HG03558 (cell line): ENCODE results near the gene IGF2.

Source experiments
- ATAC-seq: cut with Tn5 transposase; IDR thresholded peaks from one replicate; pipeline ENCODE4 v1.9.1; 2021; ENCODE audit warnings: moderate number of reproducible peaks; ENCODE audit not compliant: unreplicated experiment; ENCODE audit errors: extremely low read depth

IGF2 gene

DNA sequence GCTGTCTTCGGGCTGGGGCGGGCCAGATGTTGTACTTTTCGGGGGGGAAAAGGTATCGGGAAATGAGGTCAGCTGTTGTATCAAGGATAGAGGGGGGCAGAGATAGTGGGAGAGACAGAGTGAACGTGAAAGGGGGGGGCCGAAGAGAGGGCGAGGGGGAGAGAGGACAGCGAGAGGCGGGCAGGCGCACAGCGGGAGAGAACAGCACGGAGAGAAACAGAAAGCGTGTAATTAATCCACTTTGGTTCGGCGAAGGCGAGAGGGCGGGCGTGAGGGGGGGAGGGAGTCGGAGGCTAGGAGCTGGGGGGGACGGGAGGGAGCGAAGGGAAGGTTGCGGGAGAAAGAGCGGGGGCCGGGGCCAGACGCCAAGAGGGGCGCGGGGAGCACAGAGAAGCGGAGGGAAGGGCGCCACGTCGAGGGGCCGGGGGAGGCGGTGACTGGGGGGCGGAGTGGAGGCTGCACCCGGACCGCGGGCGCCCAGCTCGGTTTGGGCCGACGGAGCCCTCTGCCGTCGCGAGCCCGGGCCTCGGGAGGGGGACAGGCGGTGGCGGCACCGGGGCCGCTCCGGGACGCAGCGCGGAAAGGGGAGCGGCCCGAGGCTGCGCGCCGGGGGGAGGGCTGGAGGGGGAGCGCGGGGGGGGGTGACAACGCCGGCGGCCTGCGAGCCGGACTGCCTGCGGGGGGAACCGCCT, 612 bp downstream of the IGF2 start:
- ATAC-seq = no peak

DNA sequence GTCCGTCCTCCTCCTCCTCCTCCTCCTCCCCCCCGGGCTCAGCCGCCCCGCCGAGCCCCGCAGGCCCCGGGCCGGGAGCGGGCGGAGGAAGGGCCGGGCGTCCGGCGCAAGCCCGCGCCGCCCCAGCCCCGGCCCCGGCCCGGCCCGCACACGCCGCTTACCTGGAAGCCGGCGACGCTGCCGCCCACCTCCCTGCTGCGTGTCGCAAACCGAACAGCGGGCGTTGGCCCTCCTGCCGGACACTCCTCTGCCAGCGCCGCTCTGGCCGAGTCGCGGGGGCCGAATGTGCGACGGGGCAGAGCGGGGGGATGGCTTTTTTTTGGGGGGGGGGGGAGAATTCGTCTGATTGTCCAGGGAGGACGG, 1.1 kb downstream of the IGF2 start:
- no peak for ATAC-seq

DNA sequence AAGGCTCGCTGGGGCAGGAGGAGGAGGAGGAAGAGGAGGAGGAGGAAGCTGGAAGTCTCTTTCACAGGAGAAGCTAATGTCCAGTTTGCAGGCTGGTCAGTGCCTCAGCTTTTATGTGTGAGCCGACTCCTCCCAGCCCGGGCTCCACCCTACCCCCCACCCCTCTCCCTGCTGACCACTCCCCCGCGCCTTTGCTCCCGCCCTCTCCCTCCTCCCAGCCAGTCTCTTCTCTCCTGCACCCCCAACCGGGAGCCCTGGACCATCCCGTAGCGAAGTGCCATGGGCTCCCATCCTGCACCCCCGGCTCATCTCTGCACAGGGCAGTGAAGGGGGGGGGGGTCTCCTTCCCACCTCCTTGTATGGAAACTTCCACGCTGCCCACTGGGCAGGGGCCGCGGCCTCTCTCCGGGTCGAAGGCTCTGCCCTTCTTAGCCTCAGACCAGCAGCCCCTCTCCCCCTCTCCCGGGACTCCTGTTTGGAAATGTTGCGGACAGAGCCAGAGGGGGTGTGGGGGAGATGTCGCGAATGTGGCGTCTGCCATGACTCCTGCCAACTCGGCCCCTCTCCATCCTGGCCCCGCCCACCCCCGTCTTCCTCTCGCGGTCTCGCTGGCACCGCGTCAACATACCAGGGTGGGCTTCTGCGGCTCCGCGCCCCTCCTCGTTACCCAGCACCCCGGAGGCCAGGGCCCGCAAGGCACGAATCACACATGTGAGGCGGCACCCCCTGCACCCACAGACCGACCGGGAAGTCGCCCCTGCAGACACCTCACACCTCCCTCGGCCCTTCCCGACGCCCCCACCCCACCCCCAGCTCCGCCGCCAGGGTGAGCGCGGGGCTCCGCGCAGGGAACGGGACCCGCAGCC, 1.8 kb downstream of the IGF2 start:
- no peak for ATAC-seq

DNA sequence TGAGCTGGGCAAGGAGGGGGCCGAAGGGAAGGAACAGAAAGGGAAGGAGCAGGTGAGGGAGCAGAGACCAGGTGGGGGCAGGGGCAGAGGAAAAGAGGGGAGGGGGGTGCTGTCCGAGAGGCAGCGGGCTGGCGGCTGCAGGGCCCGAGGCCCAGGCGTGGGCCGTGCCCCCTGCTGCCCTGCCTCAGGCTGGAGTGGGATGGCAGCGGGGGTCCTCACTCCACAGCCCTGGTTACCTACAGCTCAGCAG, 2.3 kb downstream of the IGF2 start:
- ATAC-seq = no peak

DNA sequence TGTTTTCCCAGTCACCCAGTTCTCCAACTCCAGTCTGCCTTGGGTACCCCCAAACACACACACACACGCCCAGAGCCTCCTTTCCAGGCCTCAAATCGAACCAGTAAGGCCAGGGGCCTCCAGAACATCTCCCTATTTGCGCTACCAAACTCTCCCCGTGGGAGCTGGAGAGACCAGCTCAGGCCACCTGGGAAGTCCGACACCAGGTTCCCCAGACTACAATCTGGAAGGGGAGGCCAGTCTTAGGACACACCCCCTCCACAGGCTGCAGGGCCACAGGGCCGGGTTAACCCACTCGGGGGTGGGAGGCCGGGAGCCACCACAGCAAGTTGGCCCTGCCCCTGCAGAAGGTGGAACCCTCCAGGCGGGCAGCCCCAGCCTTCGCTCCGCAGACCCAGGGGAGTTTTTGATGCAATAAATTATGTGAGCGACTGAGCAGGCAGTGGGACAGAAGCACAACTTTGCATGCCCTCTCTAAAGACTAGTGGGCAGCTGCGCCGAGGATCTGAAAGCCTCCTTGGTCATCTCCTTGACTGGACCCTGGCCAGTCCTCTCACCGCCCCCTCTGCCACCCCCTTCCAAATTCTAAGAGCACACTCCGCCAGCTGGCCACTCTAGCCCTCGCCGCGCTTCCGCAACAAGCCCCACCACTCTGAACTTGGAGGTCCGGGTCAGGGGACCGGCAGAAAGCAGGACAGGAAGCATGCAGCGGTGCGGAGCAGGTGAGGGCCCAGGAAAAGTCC, 2.8 kb downstream of the IGF2 start:
- ATAC-seq = no peak

DNA sequence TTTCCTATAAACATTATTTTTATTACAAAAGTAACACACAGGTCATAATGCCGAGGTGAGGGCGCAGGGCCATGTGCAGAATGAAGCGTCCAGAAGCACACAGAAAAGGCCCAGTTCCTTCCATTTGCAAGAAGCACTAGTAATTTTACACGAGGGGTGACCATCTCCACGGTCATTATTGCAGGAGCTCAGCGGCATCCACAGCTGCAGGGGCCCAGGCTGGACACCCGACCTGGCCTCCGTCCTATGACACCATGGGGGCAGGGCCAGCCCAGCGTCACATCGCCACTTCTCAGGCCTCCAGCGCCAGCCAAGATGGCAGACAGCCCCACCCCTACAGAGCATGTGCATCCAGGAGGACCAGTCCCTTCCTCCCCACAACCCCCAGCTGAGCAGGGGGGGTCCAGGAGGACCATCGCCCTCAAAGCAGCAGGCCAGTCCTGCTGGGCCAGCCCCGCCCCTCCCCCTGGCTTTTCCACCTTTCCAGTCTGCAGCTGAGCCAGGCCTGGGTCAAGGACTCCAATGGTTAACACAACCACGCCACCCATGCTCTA, 3.5 kb downstream of the IGF2 start:
- no peak for ATAC-seq

DNA sequence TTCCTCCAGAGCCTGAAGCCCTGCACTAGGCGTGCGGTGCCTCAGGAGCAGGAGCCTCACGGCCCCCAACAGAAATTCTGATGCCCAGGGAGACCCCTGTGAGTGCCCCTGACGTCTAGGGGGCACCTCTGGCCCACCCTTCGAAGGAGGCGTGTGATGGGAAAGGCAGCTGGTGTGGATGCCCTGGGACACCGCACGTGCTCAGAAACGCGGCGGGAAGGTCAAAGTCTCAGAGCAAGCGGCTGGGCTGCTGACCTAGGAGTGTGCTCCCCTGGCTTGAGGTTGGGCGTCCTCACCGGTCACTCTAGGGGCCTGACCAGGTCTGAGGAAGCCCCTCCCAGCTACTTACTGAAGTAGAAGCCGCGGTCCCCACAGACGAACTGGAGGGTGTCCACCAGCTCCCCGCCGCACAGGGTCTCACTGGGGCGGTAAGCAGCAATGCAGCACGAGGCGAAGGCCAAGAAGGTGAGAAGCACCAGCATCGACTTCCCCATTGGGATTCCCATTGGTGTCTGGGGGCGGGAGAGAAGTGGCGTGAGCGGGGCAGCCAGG, 4.1 kb downstream of the IGF2 start:
- no peak for ATAC-seq

DNA sequence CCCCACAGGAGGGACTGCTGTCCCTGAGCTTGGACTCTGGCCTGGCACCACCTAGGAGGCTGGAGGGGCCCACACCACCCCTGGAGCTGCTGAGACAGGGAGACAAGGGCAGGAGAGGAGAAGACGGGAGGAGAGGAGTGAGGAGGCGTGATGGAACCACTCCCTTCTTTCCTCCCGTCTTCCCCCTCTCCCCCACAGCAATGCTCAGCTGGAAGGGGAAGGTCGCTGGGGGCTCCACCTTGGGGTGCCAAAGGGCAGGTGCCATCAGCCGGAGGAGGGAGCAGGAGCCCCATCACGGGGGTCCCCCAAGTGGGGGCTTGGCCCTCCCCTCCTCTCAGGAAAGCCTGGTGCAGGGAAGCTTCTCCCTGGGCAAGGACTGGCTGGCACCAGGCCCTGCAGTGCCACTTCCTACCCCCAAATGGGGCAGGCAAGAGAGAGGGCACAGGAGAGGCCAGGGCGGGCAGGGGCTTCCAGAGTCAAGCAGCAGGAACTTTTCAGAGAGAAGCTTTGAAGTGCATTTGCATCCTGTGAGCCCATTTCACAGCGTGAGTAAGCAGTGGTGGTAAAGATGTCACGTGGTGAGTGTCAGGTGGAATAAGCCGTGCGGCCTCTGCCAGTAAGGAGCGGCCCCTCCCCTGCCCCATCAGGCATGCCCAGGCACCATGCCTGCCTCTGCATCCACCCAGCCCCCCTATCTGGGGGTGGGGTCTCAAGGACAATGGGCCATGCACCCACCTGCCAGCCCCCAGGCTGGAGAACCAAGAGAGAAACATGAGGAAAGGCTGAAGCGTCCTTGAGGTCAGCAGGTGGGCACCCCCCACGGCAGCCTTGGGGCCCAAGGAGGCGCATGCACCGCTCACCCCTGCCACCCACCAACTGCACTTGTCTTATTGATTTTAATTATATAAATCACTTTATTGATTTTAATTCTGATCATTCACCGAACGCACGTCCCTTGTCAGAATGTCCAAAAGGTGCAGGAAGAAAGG, 4.9 kb downstream of the IGF2 start:
- no peak for ATAC-seq

DNA sequence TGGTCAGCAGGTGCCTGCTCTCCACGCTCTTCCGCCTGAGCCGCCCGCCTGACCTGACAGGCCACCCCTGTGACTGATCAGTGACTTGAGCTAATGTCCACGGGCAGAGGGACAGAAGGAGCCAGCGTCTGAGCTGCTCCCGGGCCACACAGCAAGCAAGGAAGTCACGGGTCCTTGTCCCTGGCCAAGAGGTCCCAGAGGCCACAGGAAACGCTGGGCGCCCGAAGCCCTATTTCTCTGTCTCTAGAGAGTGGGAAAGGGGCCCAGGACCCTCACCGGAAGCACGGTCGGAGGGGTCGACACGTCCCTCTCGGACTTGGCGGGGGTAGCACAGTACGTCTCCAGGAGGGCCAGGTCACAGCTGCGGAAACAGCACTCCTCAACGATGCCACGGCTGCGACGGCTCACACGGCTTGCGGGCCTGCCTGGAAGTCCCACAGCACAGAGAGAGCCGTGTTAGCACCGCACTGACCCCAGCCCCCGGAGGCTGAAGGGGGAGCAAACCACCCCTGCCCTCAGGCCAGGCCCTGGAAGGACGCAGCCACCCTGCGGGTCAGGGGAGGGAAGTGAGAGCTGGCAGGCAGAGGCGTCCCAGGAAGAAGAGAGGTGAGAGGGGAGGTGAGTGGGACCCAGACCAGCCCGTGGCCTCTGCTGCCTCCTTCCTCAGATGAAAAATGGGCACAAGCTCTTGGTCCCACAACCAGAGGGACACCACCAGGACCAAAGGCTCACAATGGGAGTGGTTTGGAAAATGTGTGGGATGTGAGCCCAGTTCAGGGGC, 5.8 kb downstream of the IGF2 start:
- ATAC-seq = no peak

DNA sequence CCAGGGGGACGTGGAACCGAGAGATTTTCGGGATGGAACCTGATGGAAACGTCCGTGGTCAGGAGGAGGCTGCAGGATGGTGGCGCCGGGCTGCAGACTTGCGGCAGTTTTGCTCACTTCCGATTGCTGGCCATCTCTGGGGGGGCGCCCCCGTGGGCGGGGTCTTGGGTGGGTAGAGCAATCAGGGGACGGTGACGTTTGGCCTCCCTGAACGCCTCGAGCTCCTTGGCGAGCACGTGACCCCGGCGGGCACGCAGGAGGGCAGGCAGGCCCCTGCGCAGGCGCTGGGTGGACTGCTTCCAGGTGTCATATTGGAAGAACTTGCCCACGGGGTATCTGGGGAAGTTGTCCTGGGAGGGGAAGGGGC, 6.3 kb downstream of the IGF2 start:
- ATAC-seq = no peak

DNA sequence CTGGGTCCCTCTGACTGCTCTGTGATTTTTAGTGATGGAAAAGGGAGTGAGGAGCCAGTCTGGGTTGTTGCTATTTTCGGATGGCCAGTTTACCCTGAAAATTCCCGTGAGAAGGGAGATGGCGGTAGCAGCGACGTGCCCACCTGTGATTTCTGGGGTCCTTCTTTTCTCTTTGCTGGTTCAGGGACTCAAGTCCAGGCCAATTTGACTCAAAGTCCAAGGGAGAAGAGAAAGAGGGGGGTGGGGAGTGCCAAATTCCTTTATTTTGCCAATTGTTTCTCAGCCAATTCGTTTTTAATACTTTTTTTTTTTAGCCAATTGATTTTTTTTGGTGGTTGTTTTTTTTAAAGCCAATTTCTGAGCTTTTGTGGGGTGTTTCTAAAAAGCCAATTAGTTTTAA, 6.9 kb downstream of the IGF2 start:
- ATAC-seq = no peak

DNA sequence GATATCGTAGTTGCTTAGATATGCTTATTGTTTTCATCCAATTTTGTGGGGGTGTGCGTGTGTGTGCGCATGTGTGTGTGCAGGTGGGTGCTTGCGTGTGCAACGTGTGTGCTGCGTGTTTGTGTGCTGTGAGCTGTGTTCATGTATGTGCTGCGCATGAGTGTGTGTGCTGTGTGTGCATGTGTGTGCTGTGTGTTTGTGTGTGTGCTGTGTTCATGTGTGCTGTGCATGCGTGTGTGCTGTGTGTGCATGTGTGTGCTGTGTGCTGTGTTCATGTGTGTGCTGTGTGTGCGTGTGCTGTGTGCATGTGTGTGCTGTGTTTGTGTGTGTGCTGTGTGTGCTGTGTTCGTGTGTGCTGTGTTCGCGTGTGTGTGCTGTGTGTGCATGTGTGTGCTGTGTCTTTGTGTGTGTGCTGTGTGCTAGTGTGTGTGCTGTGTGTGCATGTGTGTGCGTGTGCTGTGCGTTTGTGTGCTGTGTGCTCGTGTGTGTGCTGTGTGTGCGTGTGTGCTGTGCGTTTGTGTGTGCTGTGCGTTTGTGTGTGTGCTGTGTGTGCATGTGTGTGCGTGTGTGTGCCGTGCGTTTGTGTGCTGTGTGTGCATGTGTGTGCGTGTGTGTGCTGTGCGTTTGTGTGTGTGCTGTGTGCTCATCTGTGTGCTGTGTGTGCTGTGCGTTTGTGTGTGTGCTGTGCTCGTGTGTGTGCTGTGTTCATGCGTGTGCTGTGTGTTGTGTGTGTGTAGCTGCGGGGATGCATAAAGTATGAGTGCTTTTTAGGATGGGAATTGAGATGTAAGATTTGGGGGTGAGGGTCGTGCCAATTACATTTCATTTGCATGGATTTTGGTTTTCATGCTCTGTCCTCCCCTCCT, 7.6 kb downstream of the IGF2 start:
- no peak for ATAC-seq

DNA sequence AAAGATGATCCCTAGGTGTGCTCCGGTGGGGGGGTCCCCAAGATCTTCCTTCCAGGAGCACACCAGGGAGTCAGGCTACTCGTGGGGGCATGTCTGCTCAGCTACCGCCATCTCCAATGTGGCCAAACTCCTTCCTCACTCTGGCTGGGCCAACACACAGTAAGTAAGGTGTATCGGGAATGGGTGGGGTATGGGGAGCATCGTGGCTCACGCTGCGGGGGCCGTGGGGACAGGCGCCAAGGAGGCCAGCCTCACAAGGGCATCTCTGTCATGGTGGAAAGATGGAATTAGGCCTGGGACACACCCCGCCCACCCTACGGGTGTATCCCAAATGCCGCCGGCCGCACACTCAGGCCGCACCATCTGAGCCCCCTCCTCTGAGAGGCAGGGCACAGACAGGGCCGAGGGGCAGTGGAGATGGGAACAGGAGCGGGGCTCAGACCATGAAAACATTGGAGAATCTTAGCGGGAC, 8.3 kb downstream of the IGF2 start:
- ATAC-seq = no peak

DNA sequence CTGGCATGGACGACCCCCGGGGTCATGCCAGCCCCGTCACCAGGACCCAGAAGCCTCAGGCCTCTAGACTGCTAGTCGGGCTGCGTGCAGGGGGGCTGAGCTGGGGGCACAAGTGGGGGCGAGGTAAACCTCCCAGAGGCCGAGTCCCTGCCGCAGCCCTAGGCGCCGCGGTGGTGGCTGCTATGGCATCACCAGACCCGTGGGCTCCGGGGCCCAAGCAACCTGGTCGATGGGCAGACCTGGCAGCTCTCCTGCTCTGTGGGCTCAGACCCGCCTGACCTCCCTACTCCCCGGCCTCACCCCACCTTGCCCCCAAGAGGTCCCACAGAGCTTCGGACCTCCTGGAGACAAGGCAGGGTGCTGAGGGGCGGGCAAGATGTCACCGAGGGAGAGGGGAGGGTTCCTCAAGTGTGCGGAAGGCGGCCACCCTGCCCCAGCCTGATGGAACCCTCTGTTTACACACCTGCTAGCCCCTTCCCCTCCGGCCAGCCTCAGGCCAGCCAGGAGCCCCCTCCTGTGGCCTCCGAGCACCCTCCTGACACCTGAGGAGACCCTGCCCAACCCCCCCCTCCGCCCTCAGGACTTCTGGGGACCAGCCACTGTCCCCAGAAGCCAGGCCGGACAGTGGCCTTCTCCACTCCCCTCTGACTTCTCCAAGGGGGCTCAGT, 9.4 kb downstream of the IGF2 start:
- no peak for ATAC-seq

DNA sequence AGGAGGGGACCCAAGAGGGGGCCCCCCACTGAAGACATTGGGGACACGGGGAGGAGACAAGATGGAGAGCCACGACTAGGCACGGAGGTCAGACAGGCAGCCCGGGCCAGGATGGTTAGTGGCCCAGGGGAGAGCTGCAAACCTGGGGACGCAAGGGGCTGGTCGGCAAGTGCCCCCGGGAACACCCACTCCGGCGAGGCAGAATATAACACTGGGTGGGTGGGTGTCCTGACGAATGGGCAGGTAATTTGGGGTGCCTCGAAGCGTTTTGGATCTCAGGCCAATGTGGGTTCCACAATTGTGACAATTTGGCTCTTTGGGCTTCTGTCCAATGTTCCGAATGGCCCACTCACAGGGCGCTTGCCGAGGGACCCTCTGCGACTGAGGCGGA, 9.9 kb downstream of the IGF2 start:
- no peak for ATAC-seq

DNA sequence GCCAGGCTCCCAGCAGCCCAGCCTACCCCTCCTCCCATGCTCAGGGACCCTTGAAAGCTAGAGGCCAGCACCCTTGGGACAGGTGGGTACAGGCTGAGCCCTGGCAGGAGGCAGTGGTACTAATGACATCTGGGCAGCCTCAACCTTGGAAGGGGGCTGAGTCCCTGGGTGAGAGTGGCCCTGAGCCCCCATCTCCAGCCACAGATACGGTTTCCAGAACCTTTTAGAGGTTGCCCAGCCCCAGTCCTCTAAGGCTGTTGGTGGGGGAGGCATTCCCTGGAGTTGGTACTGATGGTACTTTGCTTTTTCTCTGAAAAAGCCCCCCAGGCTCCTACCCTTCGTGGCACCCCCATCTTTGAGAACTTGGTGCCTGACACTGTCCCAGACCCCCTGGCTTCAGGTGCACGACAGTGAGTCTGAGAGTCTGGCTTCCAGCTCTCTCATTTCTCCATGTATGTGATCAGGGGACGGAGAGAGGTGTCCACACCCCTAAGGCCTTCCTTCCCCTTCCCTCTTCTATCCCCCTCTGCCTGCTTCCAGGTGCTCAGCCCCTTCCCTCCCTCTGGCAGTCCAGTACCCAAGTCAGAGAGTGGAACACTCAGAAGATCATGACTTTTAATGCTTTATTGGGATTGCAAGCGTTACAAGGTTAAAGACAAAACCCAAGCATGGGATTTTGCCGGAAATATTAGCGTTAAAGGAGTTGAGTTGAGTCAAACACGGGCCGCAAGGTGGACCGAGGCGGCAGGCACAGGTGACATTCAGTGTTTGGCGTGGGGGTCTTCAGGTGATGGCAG, 10.5 kb downstream of the IGF2 start:
- ATAC-seq = no peak

DNA sequence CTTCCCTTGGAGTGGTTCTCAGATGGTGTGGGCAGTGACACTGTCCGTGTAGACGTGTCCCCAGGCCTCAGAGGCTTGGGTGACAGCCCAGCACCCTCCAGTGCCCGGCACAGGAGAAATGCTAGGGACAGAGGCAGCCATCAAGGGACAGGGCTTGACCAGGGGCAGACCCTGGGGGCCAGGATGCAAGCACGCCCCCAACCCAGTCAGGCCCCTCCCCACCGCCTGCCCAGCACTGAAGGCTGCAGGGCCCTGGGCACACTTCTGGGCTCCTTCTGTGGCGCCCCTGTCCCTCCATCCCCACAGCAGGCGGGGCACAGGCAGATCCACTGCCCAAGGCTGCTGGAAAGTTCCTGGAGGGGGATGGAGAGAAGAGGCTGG, 11.1 kb downstream of the IGF2 start:
- no peak for ATAC-seq
